HG03571 (cell line): ENCODE results near the gene NSD2.
"Not testable (repeated sequence)": the region's sequence is repeated elsewhere in the genome, so short reads cannot be mapped to it uniquely, and the experiment has no call there.

ENCODE experiments used
- ATAC-seq: cut with Tn5 transposase; IDR thresholded peaks from one replicate; pipeline ENCODE4 v1.9.1; 2021; ENCODE audit not compliant: unreplicated experiment

Gene NSD2

DNA sequence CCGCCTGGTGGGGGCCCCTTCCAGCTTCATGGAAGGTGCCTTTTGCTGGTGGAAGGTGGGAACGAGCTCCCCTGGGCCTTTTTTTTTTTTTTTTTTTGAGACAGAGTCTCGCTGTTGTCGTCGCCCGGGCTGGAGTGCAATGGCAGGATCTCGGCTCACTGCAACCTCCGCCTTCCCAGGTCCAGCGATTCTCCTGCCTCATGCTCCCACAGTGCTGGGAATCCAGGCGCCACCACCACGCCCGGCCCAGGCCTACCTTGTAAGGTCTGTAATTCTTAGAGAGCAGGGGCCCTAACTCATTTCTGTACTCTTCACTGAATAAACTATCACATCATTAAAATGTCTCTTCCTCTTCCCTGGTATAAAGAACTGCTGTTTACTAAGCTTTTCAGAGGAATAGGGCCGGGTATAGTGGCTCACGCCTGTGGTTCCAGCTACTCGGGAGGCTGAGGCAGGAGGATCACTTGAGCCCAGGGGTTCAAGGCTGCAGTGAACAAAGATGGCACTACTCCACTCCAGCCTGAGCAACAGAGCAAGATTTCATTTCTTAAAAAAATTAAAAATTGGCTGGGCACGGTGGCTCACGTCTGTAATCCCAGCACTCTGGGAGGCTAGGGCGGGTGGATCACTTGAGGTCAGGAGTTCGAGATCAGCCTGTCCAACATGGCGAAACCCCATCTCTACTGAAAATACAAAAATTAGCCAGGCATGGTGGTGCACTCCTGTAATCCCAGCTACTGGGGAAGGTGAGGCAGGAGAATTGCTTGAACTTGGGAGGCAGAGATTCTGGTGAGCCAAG is 122.7 kb downstream of the NSD2 start:
- ATAC-seq: not testable (repeated sequence)

GRCh38 chr4:1994938-1995337 is 123.7 kb downstream of the NSD2 start:
- no peak for ATAC-seq

- no peak for ATAC-seq
These were observed 125.8 kb downstream of the NSD2 start for GRCh38 chr4:1996866-1997611.

- ATAC-seq: no peak
These were observed 126.5 kb downstream of the NSD2 start for GRCh38 chr4:1997712-1998111.

- no peak for ATAC-seq
These were observed 127.1 kb downstream of the NSD2 start for GRCh38 chr4:1998296-1998695.

DNA sequence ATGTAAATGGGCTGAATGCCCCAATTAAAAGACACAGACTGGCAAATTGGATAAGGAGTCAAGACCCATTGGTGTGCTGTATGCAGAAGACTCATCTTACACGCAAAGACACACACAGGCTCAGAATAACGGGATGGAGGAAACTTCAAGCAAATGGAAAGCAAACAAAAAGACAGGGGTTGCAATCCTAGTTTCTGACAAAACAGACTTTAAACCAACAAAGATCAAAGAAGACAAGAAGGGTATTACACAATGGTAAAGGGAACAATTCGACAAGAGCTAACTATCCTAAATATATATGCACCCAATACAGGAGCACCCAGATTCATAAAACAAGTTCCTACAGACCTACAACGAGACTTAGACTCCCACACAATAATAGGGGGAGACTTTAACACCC is 128.1 kb downstream of the NSD2 start:
- ATAC-seq: not testable (repeated sequence)

GRCh38 chr4:2003361-2003760 is 132.2 kb downstream of the NSD2 start:
- ATAC-seq: not testable (repeated sequence)

- no peak for ATAC-seq
These were observed 135.2 kb downstream of the NSD2 start for GRCh38 chr4:2006367-2006766.

DNA sequence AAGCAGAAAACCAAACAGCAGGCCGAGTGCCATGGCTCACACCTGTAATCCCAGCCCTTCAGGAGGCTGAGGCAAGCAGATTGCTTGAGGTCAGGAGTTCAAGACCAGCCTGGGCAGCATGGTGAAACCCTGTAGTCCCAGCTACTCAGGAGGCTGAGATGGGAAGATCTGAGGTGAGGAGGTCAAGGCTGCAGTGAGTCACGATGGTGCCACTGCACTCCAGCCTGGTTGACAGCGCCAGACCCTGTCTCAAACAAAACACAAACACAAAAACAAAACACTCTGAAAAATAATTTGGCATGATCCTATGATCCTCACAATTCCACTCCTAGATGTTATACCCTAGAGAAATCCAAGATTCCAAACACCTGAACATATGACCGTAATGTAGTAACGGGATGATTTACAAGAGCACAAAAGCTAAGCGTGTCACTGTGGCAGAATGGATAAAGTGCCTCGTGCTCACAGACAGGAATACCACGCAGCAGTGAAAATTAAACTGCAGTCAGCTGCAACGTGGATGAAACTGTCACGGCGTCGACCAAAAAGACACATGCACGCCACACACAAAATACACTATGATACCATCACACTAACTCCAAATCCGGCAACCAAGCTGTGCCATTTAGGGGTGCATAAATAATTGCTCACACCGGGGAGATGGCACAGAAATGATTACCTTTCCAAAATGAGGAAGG is 135.9 kb downstream of the NSD2 start:
- no peak for ATAC-seq

- ATAC-seq: no peak
These were observed 136.8 kb downstream of the NSD2 start for GRCh38 chr4:2007804-2008670.

DNA sequence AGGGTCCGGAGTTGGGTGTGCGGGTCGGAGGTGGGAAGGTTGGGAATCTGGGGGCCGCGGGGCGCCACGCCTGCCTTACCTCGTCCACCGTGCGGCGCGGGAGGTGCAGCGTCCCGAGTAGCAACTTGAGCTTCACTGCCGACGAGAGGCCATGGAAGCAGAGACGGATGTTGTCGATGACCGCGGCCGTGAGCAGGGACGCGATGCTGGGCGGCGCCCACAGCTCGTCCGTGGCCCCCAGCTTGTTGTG is 137.4 kb downstream of the NSD2 start:
- no peak for ATAC-seq

- peak; percentile 81 for ATAC-seq
These were observed 137.9 kb downstream of the NSD2 start, which contains the start of gene NELFA for GRCh38 chr4:2008921-2009650. TSS of gene NELFA (minus strand) at chr4:2008974. CDS start at chr4:2008959, 15 bp downstream.

DNA sequence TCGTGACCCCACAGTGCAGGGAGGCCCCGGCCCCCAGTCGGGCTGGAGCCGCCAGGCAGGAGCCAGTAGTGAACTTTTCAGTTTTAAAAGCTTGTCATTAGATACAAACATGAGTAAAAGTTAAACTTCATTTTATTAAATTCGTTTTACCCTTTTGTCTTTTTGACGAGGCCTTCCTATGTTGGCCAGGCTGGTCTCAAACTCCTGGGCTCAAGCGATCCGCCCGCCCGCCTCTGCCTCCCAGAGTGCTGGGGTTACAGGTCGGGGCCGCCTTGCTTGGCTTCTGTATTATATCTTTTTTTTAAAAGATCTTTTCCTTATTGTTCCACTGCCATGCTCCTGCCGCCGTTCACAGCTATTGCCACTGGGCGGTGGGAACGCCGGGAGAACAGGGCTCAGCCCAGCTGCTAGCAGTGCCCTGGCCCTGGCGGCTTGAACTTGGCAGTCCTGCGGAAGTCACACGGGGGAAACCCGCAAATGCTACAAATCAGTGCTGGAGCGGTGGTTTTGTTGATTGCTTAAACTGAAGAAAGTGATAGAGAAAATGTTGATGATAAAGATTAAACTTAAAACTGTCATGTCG is 138.5 kb downstream of the NSD2 start:
- ATAC-seq: no peak

DNA sequence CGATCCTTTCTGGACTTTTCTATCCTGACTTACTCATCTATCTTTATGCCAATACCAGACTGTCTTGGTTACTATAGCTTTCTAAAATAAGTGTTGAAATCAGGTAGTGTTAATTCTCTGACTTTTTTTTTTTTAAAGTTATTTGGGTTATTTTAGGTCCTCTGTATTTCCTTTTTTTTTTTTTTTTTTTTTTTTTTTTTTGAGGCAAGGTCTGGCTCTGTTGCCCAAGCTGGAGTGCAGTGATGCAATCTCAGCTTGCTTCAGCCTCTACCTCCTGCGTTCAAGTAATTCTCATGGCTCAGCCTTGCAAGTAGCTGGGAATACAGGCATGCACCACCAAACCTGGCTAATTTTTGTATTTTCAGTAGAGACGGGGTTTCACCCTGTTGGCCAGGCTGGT is 140.4 kb downstream of the NSD2 start:
- no peak for ATAC-seq

DNA sequence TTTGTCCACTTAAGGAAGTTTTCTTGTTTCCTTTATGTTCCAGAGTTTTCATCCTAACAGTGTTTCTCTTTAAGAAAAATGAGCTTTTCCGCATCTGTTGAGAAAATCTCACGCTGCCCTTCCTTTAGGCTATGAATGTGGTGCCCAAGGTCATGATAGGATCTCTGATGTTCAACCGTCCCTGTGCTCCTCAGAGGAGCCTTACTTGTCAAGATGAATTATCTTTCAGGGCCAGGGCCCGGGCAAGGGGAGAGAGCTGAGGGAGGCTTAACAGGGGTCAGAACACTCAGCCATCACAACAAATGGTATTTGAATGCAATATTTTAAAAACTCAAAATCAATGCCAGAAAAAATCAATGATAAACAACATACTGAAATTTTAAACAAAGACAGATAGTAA is 143.8 kb downstream of the NSD2 start:
- ATAC-seq: no peak

- ATAC-seq: not testable (repeated sequence)
These were observed 150.3 kb downstream of the NSD2 start for GRCh38 chr4:2021358-2022018.

GRCh38 chr4:2024683-2025082 is 153.5 kb downstream of the NSD2 start:
- no peak for ATAC-seq

DNA sequence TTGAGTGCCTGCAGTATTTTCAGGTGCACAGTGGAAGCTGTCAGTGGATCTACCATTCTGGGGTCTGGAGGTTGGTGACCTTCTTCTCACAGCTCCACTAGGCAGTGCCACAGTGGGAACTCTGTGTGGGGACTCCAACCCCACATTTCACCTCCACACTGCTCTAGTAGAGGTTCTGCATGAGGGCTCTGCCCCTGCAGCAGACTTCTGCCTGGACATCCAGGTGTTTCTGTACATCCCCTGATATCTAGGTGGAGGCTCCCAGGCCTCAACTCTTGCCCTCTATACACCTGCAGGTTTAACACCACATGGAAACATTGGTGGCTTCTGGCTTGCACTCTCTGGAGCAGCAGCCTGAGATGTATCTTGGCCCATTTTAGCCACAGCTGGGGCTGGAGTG is 154.6 kb downstream of the NSD2 start:
- ATAC-seq: no peak

DNA sequence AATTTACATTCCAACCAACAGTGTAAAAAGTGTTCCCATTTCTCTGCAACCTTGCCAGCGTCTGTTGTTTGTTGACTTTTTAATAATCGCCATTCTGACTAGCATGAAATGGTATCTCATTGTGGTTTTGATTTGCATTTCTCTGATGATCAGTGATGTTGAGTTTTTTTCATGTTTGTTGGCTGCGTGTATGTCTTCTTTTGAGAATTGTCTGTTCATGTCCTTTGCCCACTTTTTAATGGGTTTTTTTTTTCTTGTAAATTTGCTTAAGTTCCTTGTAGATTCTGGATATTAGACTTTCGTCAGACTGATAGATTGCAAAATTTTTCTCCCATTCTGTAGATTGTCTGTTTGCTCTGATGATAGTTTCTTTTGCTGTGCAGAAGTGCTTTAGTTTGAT is 155.9 kb downstream of the NSD2 start:
- not testable (repeated sequence) for ATAC-seq
